ENCODE measurements around the gene ABCF2. TPM values are rescaled to one million over a fixed set of nuclear protein-coding genes. Genes with fewer than 3 reads are reported as not detected.

The ABCF2 gene
- total RNA-seq, 1 donor from 2014 or later, result 26.3 TPM

GRCh38 chr7:151239837-151240459, 12.9 kb upstream of the ABCF2 start:
- H3K27ac ChIP-seq, result no peak overlapping the region
- peaks cover 18% of the 10 kb centered on the region for H3K4me1 ChIP-seq
- peaks cover 12% of the 10 kb centered on the region for H3K27me3 ChIP-seq
- no peak overlapping the region for H3K4me3 ChIP-seq
- peaks cover 71% of the 10 kb centered on the region for H3K36me3 ChIP-seq
- intact Hi-C loops (cut with DNase I), result loop anchor here (10.0 kb wide), 1 partner anchor 65 kb away; no protein-coding TSS in a partner anchor
- no peak for ATAC-seq
- no peaks in the 10 kb centered on the region for H3K9me3 ChIP-seq
- TF ChIP-seq CTCF (IDR thresholded peaks at IDR 0.05), result no peak
- no peak for DNase-seq

- TF ChIP-seq CTCF (IDR thresholded peaks at IDR 0.05), result no peak
- intact Hi-C loops (cut with DNase I), result no loop called here
- peaks cover 4% of the 10 kb centered on the region for H3K27me3 ChIP-seq
- H3K27ac ChIP-seq, result no peak overlapping the region
- H3K9me3 ChIP-seq, result no peaks in the 10 kb centered on the region
- ATAC-seq, result no peak
- H3K36me3 ChIP-seq, result peaks cover 73% of the 10 kb centered on the region
- no peak overlapping the region for H3K4me3 ChIP-seq
- peaks cover 11% of the 10 kb centered on the region for H3K4me1 ChIP-seq
- no peak for DNase-seq
Observed at GRCh38 chr7:151238924-151239836, 12.2 kb upstream of the ABCF2 start.

GRCh38 chr7:151238190-151238810, 11.3 kb upstream of the ABCF2 start:
- H3K9me3 ChIP-seq, result no peaks in the 10 kb centered on the region
- no peak for TF ChIP-seq CTCF (IDR thresholded peaks at IDR 0.05)
- H3K4me1 ChIP-seq, result peaks cover 11% of the 10 kb centered on the region
- intact Hi-C loops (cut with DNase I), result no loop called here
- H3K27me3 ChIP-seq, result no peaks in the 10 kb centered on the region
- H3K27ac ChIP-seq, result no peak overlapping the region
- H3K4me3 ChIP-seq, result no peak overlapping the region
- ATAC-seq (no peak), DNase-seq (no peak)
- peaks cover 73% of the 10 kb centered on the region for H3K36me3 ChIP-seq

GRCh38 chr7:151237244-151238189, 10.5 kb upstream of the ABCF2 start:
- ATAC-seq (no peak), DNase-seq (no peak)
- no peaks in the 10 kb centered on the region for H3K9me3 ChIP-seq
- no peak overlapping the region for H3K4me3 ChIP-seq
- H3K27ac ChIP-seq, result no peak overlapping the region
- intact Hi-C loops (cut with DNase I), result no loop called here
- TF ChIP-seq CTCF (IDR thresholded peaks at IDR 0.05), result no peak
- peaks cover 73% of the 10 kb centered on the region for H3K36me3 ChIP-seq
- no peaks in the 10 kb centered on the region for H3K27me3 ChIP-seq
- H3K4me1 ChIP-seq, result peaks cover 11% of the 10 kb centered on the region

GRCh38 chr7:151236406-151236805, 9.4 kb upstream of the ABCF2 start:
- H3K36me3 ChIP-seq, result peaks cover 64% of the 10 kb centered on the region
- intact Hi-C loops (cut with DNase I), result no loop called here
- no peak overlapping the region for H3K4me3 ChIP-seq
- H3K9me3 ChIP-seq, result no peaks in the 10 kb centered on the region
- DNase-seq (no peak), ATAC-seq (no peak)
- peaks cover 17% of the 10 kb centered on the region for H3K4me1 ChIP-seq
- no peaks in the 10 kb centered on the region for H3K27me3 ChIP-seq
- H3K27ac ChIP-seq, result no peak overlapping the region
- TF ChIP-seq CTCF (IDR thresholded peaks at IDR 0.05), result no peak
